Body of pancreas (tissue), 4 donors: ENCODE measurements around the gene RBFOX2. TPM values are rescaled to one million over a fixed set of nuclear protein-coding genes. Genes with fewer than 3 reads are reported as not detected.

Source experiments
- ATAC-seq: fragments of 150-250 bp; one replicate; pipeline ENCODE4 v1.9.1; 2016
- DNase-seq, 4 donors: peaks; one replicate each; pipeline ENCODE4 v3.0.0-alpha.2; 2019
- H3K27ac ChIP-seq, 4 donors: fragments of 200-600 bp; sonication (generic); 1 replicate in 3 of 4; 2 replicates in 1 of 4; pipeline versions ENCODE4 v1.5.1 to v1.6.1; 2016 to 2019; ENCODE audit warnings: mild to moderate bottlenecking in 1 of 4, mixed read lengths in 1 of 4, moderate library complexity in 1 of 4
- H3K27me3 ChIP-seq, 2 donors: fragments of 200-600 bp; sonication (generic); one replicate each; pipeline ENCODE4 v1.6.0; 2016; ENCODE audit warnings: mild to moderate bottlenecking in 1 of 2
- H3K36me3 ChIP-seq, 2 donors: fragments of 200-600 bp; sonication (generic); replicated peaks in 1 of 2; 2 replicates each; pipeline ENCODE4 v1.5.1; 2016; ENCODE audit warnings: low read depth in 2 of 2; ENCODE audit not compliant: insufficient read depth in 1 of 2
- H3K4me1 ChIP-seq: fragments of 200-600 bp; sonication (generic); one replicate; pipeline ENCODE4 v1.6.0; 2016
- H3K4me3 ChIP-seq, 2 donors: fragments of 200-600 bp; sonication (generic); 1 replicate in 1 of 2; 2 replicates in 1 of 2; pipeline ENCODE4 v1.5.1; 2016 to 2019
- H3K9me3 ChIP-seq, 3 donors: fragments of 200-600 bp; sonication (generic); 1 replicate in 2 of 3; 2 replicates in 1 of 3; pipeline ENCODE4 v1.5.1; 2016
- CTCF ChIP-seq, 7 experiments: fragments of 450-650 bp in 4 of 7; fragments of 200-600 bp in 3 of 7; sonication (generic) in 3 of 7; IDR thresholded peaks; one replicate each; pipeline ENCODE4 v1.5.1; 2016 to 2019; ENCODE audit warnings: antibody characterized with exemption in 7 of 7
- POLR2A ChIP-seq, 3 donors: fragments of 450-650 bp; IDR thresholded peaks; one replicate each; pipeline ENCODE4 v1.6.1; 2016; ENCODE audit warnings: antibody characterized with exemption in 3 of 3, mild to moderate bottlenecking in 2 of 3
- WGBS, 2 donors: methylation state at CpG; one replicate each; pipeline ENCODE4 v1.1.5; 2017; 5-methylcytosine and 5-hydroxymethylcytosine counted together
- intact Hi-C: fragments of 100-400 bp; cut with DNase I; formaldehyde crosslinking; loops from one replicate; pipeline ENCODE4 v1.15.1; 2023
- total RNA-seq, 2 donors: library from RNA; depleted of rRNA; stranded (reverse); fragments of >200 nt; gene quantifications; one replicate each; pipeline ENCODE4 v1.1.0, GENCODE V29; 2016

Gene RBFOX2
- total RNA-seq, 2 donors from 2014 or later = 28.7 to 31.1 TPM

- TF ChIP-seq CTCF (IDR thresholded peaks at IDR 0.05) = no peak
- TF ChIP-seq POLR2A (IDR thresholded peaks at IDR 0.05) = no peak
- no peaks in the 10 kb centered on the region for H3K27me3 ChIP-seq
- H3K27ac ChIP-seq = no peak overlapping the region
- no peaks in the 10 kb centered on the region for H3K36me3 ChIP-seq
- 61 to 62% methylated on average over 5 of the region's 5 CpGs for WGBS, 2 donors
- no peak overlapping the region for H3K4me3 ChIP-seq
- DNase-seq (peak in 2 of 4 donors; percentile 17 to 45), ATAC-seq (peak; percentile 53)
- H3K9me3 ChIP-seq = no peaks in the 10 kb centered on the region
- H3K4me1 ChIP-seq = peaks cover 15% of the 10 kb centered on the region
- intact Hi-C loops = no loop called here
These were observed 145.5 kb downstream of the RBFOX2 start for GRCh38 chr22:35883031-35883620.

- ATAC-seq (no peak), DNase-seq (no peak)
- intact Hi-C loops = no loop called here
- no peaks in the 10 kb centered on the region for H3K27me3 ChIP-seq
- no peak overlapping the region for H3K27ac ChIP-seq
- no peak overlapping the region for H3K4me3 ChIP-seq
- no peaks in the 10 kb centered on the region for H3K9me3 ChIP-seq
- 52% methylated on average over 5 of the region's 5 CpGs for WGBS, 2 donors
- TF ChIP-seq CTCF (IDR thresholded peaks at IDR 0.05) (no peak), POLR2A (IDR thresholded peaks at IDR 0.05) (no peak)
- peaks cover 16% of the 10 kb centered on the region for H3K4me1 ChIP-seq
- H3K36me3 ChIP-seq = no peaks in the 10 kb centered on the region
These were observed 146.2 kb downstream of the RBFOX2 start for GRCh38 chr22:35882211-35883030.

DNA sequence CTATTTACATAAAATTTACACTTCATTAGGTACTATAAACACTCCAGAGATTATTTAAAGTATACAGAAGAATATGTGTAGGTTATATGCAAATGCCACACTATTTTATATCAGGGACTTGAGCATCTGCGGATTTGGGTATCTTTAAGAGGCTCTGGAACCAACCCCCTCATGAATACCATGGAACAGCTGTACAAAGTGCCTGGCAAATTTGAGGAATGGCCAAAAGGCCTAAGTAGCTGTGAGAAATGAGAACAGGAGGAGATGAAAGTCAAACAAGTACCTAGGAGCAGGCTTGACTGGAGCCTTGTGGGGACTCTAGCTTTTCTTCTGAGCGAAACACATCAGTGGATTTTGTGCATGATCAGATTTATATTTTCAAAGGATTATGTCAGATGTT, 149.3 kb downstream of the RBFOX2 start:
- DNase-seq = no peak
- no peak for TF ChIP-seq POLR2A (IDR thresholded peaks at IDR 0.05)
- no peak for TF ChIP-seq CTCF (IDR thresholded peaks at IDR 0.05)
- H3K27me3 ChIP-seq = no peaks in the 10 kb centered on the region
- H3K36me3 ChIP-seq = no peaks in the 10 kb centered on the region
- WGBS, 2 donors = 88 to 94% methylated on average over 2 of the region's 2 CpGs
- H3K9me3 ChIP-seq = no peaks in the 10 kb centered on the region
- H3K27ac ChIP-seq = no peak overlapping the region
- H3K4me1 ChIP-seq = peaks cover 23% of the 10 kb centered on the region
- no peak for ATAC-seq
- no peak overlapping the region for H3K4me3 ChIP-seq
- intact Hi-C loops = no loop called here

GRCh38 chr22:35873426-35873825, 155.2 kb downstream of the RBFOX2 start:
- DNase-seq (no peak), ATAC-seq (no peak)
- no peak for TF ChIP-seq POLR2A (IDR thresholded peaks at IDR 0.05)
- no peak for TF ChIP-seq CTCF (IDR thresholded peaks at IDR 0.05)
- H3K27me3 ChIP-seq = no peaks in the 10 kb centered on the region
- H3K27ac ChIP-seq = no peak overlapping the region
- H3K36me3 ChIP-seq = no peaks in the 10 kb centered on the region
- WGBS, 2 donors = 96 to 98% methylated on average over 3 of the region's 3 CpGs
- H3K9me3 ChIP-seq = no peaks in the 10 kb centered on the region
- no peak overlapping the region for H3K4me3 ChIP-seq
- intact Hi-C loops = no loop called here
- peaks cover 15% of the 10 kb centered on the region for H3K4me1 ChIP-seq
